ENCODE data around the gene PLIN1.

Gene PLIN1

DNA sequence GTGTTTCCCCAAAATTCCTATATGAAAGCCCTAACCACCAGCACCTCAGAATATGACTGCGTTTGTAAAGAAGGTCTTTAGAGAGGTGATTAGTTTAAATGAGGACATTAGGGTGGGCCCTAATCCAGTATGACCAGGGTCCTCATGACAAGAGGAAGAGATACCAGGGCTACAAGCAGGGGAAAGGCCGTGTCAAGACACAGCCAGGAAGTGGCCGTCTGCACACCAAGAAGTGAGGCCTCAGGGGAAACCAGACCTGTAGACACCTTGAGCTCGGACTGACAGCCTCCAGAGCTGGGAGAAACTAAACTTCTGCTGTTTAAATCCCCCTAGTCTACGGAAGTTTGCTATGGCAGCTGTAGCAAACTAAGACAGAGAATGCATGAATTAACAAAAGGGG lies 38.1 kb downstream of the PLIN1 start:
- in situ Hi-C loops (cut with MboI; ENCODE audit: low pct_unique_long_range_greater_than_20kb, low sequenced_read_pairs, unreplicated experiment), result no loop called here
- no peak for DNase-seq (ENCODE audit: low spot score)
- TF ChIP-seq, protein P1, sequence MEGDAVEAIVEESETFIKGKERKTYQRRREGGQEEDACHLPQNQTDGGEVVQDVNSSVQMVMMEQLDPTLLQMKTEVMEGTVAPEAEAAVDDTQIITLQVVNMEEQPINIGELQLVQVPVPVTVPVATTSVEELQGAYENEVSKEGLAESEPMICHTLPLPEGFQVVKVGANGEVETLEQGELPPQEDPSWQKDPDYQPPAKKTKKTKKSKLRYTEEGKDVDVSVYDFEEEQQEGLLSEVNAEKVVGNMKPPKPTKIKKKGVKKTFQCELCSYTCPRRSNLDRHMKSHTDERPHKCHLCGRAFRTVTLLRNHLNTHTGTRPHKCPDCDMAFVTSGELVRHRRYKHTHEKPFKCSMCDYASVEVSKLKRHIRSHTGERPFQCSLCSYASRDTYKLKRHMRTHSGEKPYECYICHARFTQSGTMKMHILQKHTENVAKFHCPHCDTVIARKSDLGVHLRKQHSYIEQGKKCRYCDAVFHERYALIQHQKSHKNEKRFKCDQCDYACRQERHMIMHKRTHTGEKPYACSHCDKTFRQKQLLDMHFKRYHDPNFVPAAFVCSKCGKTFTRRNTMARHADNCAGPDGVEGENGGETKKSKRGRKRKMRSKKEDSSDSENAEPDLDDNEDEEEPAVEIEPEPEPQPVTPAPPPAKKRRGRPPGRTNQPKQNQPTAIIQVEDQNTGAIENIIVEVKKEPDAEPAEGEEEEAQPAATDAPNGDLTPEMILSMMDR (IDR thresholded peaks at IDR 0.05; ENCODE audit: extremely low read depth, insufficient read depth, missing control alignments), result no peak

DNA sequence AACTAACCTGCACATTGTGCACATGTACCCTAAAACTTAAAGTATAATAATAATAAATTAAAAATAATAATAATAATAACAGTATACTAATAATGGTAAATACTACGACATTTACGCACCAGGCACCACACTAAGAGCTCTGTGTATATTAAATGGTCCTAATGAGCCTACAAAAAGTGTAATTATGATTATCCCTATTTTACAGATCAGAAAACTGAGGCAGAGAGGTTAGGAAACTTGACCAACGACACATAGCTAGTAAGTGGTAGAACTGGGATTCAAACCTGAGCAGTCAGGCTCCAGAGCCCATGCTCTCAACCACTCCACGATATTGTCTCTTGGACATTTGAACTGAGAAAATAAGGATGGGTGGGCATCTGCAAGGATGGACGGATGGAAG lies 38.9 kb downstream of the PLIN1 start:
- DNase-seq (ENCODE audit: low spot score), result no peak
- TF ChIP-seq, protein P1 (IDR thresholded peaks at IDR 0.05; ENCODE audit: extremely low read depth, insufficient read depth, missing control alignments), result no peak
- in situ Hi-C loops (cut with MboI; ENCODE audit: low pct_unique_long_range_greater_than_20kb, low sequenced_read_pairs, unreplicated experiment), result no loop called here

DNA sequence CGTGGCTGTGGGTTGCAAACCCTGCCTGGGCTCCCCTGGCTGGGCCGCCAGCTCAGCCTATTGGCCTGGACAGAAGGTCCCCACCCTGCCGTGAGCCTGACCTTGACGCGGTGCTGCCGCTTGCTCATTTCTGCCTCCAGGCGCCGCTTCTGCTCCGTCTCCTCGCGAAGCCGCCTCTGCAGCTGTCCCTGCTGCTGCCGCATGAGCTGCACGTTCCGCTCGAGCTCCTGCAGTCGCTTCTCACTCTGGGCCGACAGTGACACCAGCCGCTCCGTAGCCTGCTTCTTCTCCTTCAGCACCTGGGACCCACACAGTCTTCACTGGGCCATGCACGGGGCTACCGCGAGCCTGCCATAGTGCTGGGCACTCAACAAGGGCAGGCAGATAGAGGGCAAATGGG lies 45.6 kb downstream of the PLIN1 start:
- in situ Hi-C loops (cut with MboI; ENCODE audit: low pct_unique_long_range_greater_than_20kb, low sequenced_read_pairs, unreplicated experiment), result no loop called here

DNA sequence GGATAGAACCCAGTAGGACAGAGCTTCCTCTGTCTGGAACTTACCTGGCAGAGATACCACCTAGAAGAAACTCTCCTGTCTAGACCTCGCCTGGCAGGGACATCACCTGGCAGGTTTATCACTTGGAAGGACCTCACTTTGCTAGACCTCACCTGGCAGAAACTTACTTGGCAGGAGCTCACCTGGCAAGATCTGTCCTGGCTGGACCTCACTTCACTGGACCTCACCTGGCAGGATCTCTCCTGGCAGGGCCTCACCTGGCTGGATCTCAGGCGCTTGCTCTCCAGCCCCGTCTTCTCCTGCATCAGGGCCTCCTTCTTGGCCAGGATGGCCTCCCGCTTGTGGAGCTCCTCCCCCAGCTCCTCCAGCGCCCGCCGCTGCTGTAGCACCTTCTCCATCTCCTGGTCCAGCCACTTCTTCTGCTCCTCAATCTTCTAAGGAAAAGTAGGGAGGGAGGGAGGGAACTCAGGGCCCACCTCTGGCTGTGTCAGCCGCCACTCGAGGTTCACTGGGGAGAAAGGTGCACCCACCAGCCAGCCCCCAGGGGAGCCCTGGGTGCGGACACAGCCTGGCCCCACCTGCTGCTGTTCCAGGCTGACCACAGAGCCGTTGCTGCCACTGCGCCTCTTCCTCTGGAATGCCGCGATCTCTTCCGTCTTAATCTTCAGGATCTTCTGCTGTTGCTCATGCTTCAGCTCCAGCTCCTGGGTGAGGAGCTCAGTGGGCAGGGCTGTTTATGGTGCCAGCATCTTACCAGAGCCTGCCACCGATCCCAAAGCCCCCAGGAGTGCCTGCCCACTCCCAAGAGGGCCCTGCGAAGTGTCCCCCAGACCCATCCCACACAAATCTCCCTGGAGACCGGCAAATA lies 46.4 kb downstream of the PLIN1 start:
- TF ChIP-seq, protein P1 (IDR thresholded peaks at IDR 0.05; ENCODE audit: extremely low read depth, insufficient read depth, missing control alignments), result no peak
- DNase-seq (ENCODE audit: low spot score), result peak; percentile 21
- in situ Hi-C loops (cut with MboI; ENCODE audit: low pct_unique_long_range_greater_than_20kb, low sequenced_read_pairs, unreplicated experiment), result no loop called here

More for the DNA sequence above, 45.6 kb downstream of the PLIN1 start:
- DNase-seq (ENCODE audit: low spot score), result no peak
- TF ChIP-seq, protein P1 (IDR thresholded peaks at IDR 0.05; ENCODE audit: extremely low read depth, insufficient read depth, missing control alignments), result no peak

DNA sequence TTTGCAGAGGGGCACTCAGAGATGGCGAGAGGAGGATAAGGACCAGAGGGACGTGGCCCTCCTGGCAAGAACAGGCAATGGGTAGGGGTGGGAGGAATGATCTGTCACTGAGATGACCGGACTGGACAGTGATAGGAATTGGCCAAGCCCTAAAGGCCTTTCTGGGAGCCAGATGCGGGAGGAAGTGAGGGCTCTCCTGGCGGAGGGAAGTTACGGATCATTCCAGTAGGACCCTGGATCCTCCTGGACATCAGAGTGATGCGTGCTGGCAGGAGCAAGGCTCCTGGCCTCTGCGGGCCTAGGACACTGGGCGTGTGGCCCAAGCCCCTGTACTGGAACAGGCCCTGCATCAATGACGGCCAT lies 47.3 kb downstream of the PLIN1 start:
- DNase-seq (ENCODE audit: low spot score), result no peak
- TF ChIP-seq, protein P1 (IDR thresholded peaks at IDR 0.05; ENCODE audit: extremely low read depth, insufficient read depth, missing control alignments), result no peak
- in situ Hi-C loops (cut with MboI; ENCODE audit: low pct_unique_long_range_greater_than_20kb, low sequenced_read_pairs, unreplicated experiment), result no loop called here

DNA sequence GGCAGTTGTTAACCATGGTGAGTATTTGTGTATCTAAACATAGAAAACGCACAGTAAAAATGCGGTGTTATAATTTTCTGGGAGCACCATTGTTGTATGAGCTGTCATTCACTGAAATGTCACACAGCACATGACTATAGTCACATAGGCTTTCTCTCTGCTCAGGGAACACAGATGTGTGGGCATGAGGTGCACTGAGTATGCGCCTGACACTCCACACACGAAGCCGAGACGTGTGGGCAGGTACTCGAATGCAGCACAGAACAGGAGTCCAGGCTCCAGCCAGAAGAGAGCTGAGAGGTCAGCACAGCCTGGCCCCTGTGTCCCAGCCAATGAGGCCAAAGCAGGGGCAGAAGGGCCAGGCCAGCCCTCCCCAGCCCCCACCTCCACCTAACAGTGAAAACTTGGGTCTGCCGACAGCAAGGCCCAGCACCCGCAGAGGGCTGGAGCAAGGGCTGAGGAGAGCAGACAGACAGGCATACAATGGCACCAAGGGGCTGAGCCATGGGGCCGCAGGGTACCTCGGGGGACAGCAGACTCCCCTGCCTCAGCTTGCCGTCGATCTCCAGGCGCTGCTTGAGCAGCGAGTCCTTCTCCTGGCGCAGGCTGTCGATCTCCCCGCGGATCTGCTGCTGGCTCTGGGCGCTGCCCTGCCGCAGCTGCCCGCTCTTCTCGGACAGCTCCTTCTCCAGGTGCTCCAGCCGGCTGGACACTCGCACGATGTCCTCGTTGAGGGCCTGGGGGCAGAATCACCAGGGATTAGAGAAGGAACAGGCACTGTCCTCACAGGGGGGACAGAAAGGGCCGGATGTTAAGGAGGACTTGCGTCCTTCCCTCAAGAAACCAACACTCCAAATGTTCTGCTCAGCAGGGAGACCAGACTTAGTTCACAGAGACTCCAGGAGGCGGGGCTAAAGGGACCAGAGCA lies 47.9 kb downstream of the PLIN1 start:
- in situ Hi-C loops (cut with MboI; ENCODE audit: low pct_unique_long_range_greater_than_20kb, low sequenced_read_pairs, unreplicated experiment), result no loop called here
- TF ChIP-seq, protein P1 (IDR thresholded peaks at IDR 0.05; ENCODE audit: extremely low read depth, insufficient read depth, missing control alignments), result no peak
- DNase-seq (ENCODE audit: low spot score), result peak; percentile 16
